Fibroblast of villous mesenchyme (primary cell): ENCODE measurements around the gene NOTO. TPM values are rescaled to one million over a fixed set of nuclear protein-coding genes. Genes with fewer than 3 reads are reported as not detected.
"Not testable (repeated sequence)": the region's sequence is repeated elsewhere in the genome, so short reads cannot be mapped to it uniquely, and the experiment has no call there.

Experiments used
- DNase-seq: peaks from one replicate; pipeline ENCODE4 v3.0.0-alpha.2; 2010; ENCODE audit warnings: low read depth
- H3K4me3 ChIP-seq: 2 replicates; pipeline ENCODE4 v1.5.1; 2011; ENCODE audit warnings: low read depth, mild to moderate bottlenecking, low read length
- total RNA-seq: library from RNA; depleted of rRNA; stranded (reverse); fragments of >200 nt; gene quantifications from 2 replicates; pipeline ENCODE4 v1.2.3, GENCODE V29; 2012
- TF ChIP-seq, protein P1 (sequence below): IDR thresholded peaks from 2 replicates; pipeline ENCODE4 v1.5.1; 2012; ENCODE audit warnings: low read depth, mild to moderate bottlenecking, low read length; ENCODE audit not compliant: insufficient read depth

NOTO gene
- total RNA-seq, 1 donor, result not detected

- TF ChIP-seq, protein P1, sequence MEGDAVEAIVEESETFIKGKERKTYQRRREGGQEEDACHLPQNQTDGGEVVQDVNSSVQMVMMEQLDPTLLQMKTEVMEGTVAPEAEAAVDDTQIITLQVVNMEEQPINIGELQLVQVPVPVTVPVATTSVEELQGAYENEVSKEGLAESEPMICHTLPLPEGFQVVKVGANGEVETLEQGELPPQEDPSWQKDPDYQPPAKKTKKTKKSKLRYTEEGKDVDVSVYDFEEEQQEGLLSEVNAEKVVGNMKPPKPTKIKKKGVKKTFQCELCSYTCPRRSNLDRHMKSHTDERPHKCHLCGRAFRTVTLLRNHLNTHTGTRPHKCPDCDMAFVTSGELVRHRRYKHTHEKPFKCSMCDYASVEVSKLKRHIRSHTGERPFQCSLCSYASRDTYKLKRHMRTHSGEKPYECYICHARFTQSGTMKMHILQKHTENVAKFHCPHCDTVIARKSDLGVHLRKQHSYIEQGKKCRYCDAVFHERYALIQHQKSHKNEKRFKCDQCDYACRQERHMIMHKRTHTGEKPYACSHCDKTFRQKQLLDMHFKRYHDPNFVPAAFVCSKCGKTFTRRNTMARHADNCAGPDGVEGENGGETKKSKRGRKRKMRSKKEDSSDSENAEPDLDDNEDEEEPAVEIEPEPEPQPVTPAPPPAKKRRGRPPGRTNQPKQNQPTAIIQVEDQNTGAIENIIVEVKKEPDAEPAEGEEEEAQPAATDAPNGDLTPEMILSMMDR, result peak; percentile 89
- peak overlapping the region; percentile 76 for H3K4me3 ChIP-seq
- peak; percentile 82 for DNase-seq
These were observed 25.3 kb upstream of the NOTO start for GRCh38 chr2:73176881-73177644.

- DNase-seq, result no peak
- no peak overlapping the region for H3K4me3 ChIP-seq
- TF ChIP-seq, protein P1, result no peak
These were observed 24.6 kb upstream of the NOTO start for GRCh38 chr2:73177645-73178255.

GRCh38 chr2:73185965-73186364 lies 16.4 kb upstream of the NOTO start:
- DNase-seq, result no peak
- H3K4me3 ChIP-seq, result no peak overlapping the region
- TF ChIP-seq, protein P1, result no peak

- no peak overlapping the region for H3K4me3 ChIP-seq
- TF ChIP-seq, protein P1, result no peak
- no peak for DNase-seq
These were observed 14.8 kb upstream of the NOTO start for GRCh38 chr2:73187549-73187948.

DNA sequence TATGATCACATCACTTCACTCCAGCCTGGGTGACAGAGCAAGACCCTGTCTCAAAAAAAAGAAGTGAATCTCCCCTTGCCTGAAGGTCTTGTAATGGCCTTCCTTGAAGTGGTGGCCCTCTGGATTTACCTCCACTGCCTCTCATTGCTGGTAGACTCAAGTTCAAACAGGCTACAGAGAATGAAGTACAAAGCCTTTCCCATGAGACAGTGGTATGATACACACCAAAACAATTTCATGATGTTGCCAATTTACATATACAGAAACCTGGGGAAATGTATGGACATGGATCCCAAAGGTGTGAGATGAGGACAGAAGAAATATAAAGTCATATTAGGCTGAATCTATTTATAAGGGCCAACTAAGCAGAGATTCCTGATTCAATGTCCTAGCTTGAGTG lies 4.8 kb upstream of the NOTO start:
- no peak overlapping the region for H3K4me3 ChIP-seq
- TF ChIP-seq, protein P1, result no peak
- DNase-seq, result no peak

DNA sequence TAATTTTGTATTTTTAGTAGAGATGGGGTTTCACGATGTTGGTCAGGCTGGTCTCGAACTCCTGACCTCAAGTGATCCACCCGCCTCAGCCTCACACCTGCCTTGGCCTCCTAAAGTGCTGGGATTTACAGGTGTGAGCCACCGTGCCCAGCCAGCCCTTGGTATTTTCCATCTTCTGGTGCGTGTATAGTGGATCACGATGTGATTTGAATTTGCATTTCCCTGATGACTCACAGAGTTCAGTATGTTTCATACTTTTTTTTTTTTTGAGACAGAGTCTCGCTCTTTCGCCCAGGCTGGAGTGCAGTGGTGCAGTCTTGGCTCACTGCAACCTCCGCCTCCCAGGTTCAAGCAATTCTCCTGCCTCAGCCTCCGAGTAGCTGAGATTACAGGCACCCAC lies 2.1 kb upstream of the NOTO start:
- H3K4me3 ChIP-seq, DNase-seq: not testable (repeated sequence)

- H3K4me3 ChIP-seq, result no peak overlapping the region
- TF ChIP-seq, protein P1, result no peak
- peak; percentile 7 for DNase-seq
These were observed 794 bp downstream of the NOTO start for GRCh38 chr2:73203055-73203681.
